GM12891 (cell line): ENCODE data around the gene DAGLB.

ENCODE experiments used
- PAX5 ChIP-seq: IDR thresholded peaks from 2 replicates; pipeline ENCODE4 v1.6.1; 2011; ENCODE audit warnings: low read length, moderate library complexity, mild to moderate bottlenecking; ENCODE audit not compliant: insufficient read depth, severe bottlenecking
- POLR2A ChIP-seq: IDR thresholded peaks from 2 replicates; pipeline ENCODE4 v1.6.1; 2011; ENCODE audit warnings: low read depth, low read length, control low read depth
- POLR2AphosphoS5 ChIP-seq: IDR thresholded peaks from 2 replicates; pipeline ENCODE4 v1.6.1; 2011; ENCODE audit warnings: low read depth, low read length, control low read depth
- POU2F2 ChIP-seq: IDR thresholded peaks from 2 replicates; pipeline ENCODE4 v1.6.1; 2011; ENCODE audit warnings: low read depth, mild to moderate bottlenecking, control low read depth, low read length, moderate library complexity
- SPI1 ChIP-seq: IDR thresholded peaks from 2 replicates; pipeline ENCODE4 v1.6.1; 2011; ENCODE audit warnings: low read depth, low read length, control low read depth
- TAF1 ChIP-seq: IDR thresholded peaks from 2 replicates; pipeline ENCODE4 v1.6.1; 2011; ENCODE audit warnings: low read depth, low read length, control low read depth

- TF ChIP-seq POLR2A (no peak), POLR2AphosphoS5 (no peak), TAF1 (no peak), SPI1 (no peak), PAX5 (no peak), POU2F2 (no peak)
Measured at GRCh38 chr7:6482743-6483119, 35.0 kb upstream of the DAGLB start.
